SK-N-SH treated with all-trans-retinoic acid at 6 μM for 48 hours (cell line): ENCODE data around the gene DDX52.

Experiments used
- ARNTL ChIP-seq: fragments of 450-650 bp; formaldehyde crosslinking; IDR thresholded peaks from 2 replicates; pipeline ENCODE4 v1.5.0; 2020; ENCODE audit warnings: low read depth, mild to moderate bottlenecking, moderate library complexity, borderline replicate concordance
- BACH2 ChIP-seq: fragments of 250-450 bp; sonication (Bioruptor Pico); IDR thresholded peaks from 2 replicates; pipeline ENCODE4 v1.9.0; 2021; ENCODE audit warnings: mild to moderate bottlenecking, borderline replicate concordance
- CSRNP3 ChIP-seq: fragments of 250-450 bp; sonication (Bioruptor Pico); IDR thresholded peaks from 2 replicates; pipeline ENCODE4 v1.5.1; 2021; ENCODE audit warnings: mild to moderate bottlenecking, moderate library complexity
- GLIS3 ChIP-seq: fragments of 250-450 bp; sonication (Bioruptor Pico); IDR thresholded peaks from 2 replicates; pipeline ENCODE4 v1.5.0; 2020; ENCODE audit warnings: mild to moderate bottlenecking, moderate library complexity
- ISL1 ChIP-seq: fragments of 250-450 bp; sonication (Bioruptor Pico); IDR thresholded peaks from 2 replicates; pipeline ENCODE4 v2.1.2; 2022; ENCODE audit warnings: mild to moderate bottlenecking, moderate library complexity
- OSR1 ChIP-seq: fragments of 250-450 bp; sonication (Bioruptor Pico); IDR thresholded peaks from 2 replicates; pipeline ENCODE4 v1.8.0; 2022; ENCODE audit warnings: moderate library complexity, mild to moderate bottlenecking, inconsistent platforms
- TCF4 ChIP-seq: fragments of 250-450 bp; sonication (Bioruptor Pico); IDR thresholded peaks from 2 replicates; pipeline ENCODE4 v1.8.0; 2021; ENCODE audit warnings: mild to moderate bottlenecking, moderate library complexity, borderline replicate concordance
- ZFP30 ChIP-seq: fragments of 450-650 bp; formaldehyde crosslinking; IDR thresholded peaks from 2 replicates; pipeline ENCODE4 v1.5.0; 2022; ENCODE audit warnings: mild to moderate bottlenecking, moderate library complexity
- ZNF8 ChIP-seq: fragments of 450-650 bp; formaldehyde crosslinking; IDR thresholded peaks from 2 replicates; pipeline ENCODE4 v1.5.0; 2020; ENCODE audit warnings: mild to moderate bottlenecking, moderate library complexity

- TF ChIP-seq ZFP30 (no peak), GLIS3 (CRISPR knock-in tag) (no peak), BACH2 (CRISPR knock-in tag) (no peak), ISL1 (CRISPR knock-in tag) (no peak), TCF4 (no peak), ZNF8 (no peak), OSR1 (CRISPR knock-in tag) (no peak), ARNTL (CRISPR knock-in tag) (no peak), CSRNP3 (CRISPR knock-in tag) (no peak)
Observed at GRCh38 chr17:37683454-37683984, 40.3 kb upstream of the DDX52 start.
